HepG2 (cell line): Measurements from ENCODE around the gene RPTOR. TPM values are rescaled to one million over a fixed set of nuclear protein-coding genes. Genes with fewer than 3 reads are reported as not detected.

Experiments
- ATAC-seq: fragments of 200-7000 bp; cut with Tn5 transposase; 3 replicates; pipeline ENCODE4 v1.9.1; 2020; ENCODE audit warnings: mild to moderate bottlenecking, moderate library complexity
- BruUV-seq: library from RNA; stranded (reverse); fragments of 400-500 nt; replicated peaks from 2 replicates; lab custom pipeline; 2021; lab: Mats Ljungman, UMichigan
- CTCF ChIA-PET: fragments of 300-600 bp; formaldehyde crosslinking; extraction: SDS; loops from one replicate; lab custom pipeline; 2021; ENCODE audit warnings: low total read pairs, inconsistent platforms, low intra/inter-chr PET ratio; lab: Yijun Ruan, JAX
- POLR2A ChIA-PET: fragments of 350-600 bp; sonication (Branson Sonifier 250); formaldehyde crosslinking; loops from one replicate; lab custom pipeline; 2020; ENCODE audit warnings: antibody characterized with exemption, inconsistent platforms; lab: Yijun Ruan, JAX
- DNase-seq: peaks from one replicate; pipeline ENCODE4 v3.0.0-alpha.2; 2015; ENCODE audit warnings: low spot score
- FAIRE-seq: peaks from 3 replicates; lab custom pipeline; 2011; peaks lifted over from hg19 to GRCh38; lab: Jason Lieb, UNC
- H2AFZ ChIP-seq: one replicate; pipeline ENCODE4 v1.6.1; 2011; ENCODE audit warnings: low read length, inconsistent platforms
- H3K27ac ChIP-seq: fragments of 300-600 bp; 3 replicates; pipeline ENCODE4 v1.8.0; 2011; ENCODE audit warnings: mixed run types, mild to moderate bottlenecking, mixed read lengths, low read length, inconsistent platforms; ENCODE audit not compliant: insufficient read depth; ENCODE audit errors: extremely low read length
- H3K27me3 ChIP-seq, 2 experiments: fragments of 200-600 bp in 1 of 2; 2 replicates in 1 of 2; 3 replicates in 1 of 2; pipeline versions ENCODE4 v1.6.0 to v1.8.0; 2011; ENCODE audit warnings: low read length in 2 of 2, mild to moderate bottlenecking in 2 of 2, moderate library complexity in 2 of 2, inconsistent platforms in 1 of 2; ENCODE audit not compliant: insufficient read depth in 2 of 2, control insufficient read depth in 1 of 2
- H3K36me3 ChIP-seq, 2 experiments: fragments of 200-600 bp in 1 of 2; replicated peaks in 1 of 2; 2 replicates in 1 of 2; 3 replicates in 1 of 2; pipeline versions ENCODE4 v1.5.1 to v1.8.0; 2011; ENCODE audit warnings: low read length in 2 of 2, inconsistent platforms in 1 of 2; ENCODE audit not compliant: insufficient read depth in 2 of 2, control insufficient read depth in 1 of 2
- H3K4me1 ChIP-seq: 2 replicates; pipeline ENCODE4 v1.5.1; 2012; ENCODE audit warnings: low read length, inconsistent platforms; ENCODE audit not compliant: insufficient read depth
- H3K4me2 ChIP-seq: 2 replicates; pipeline ENCODE4 v1.6.0; 2011; ENCODE audit warnings: low read depth, low read length, inconsistent platforms
- H3K4me3 ChIP-seq, 3 experiments: fragments of 200-600 bp in 1 of 3; sonication (generic), shearing (Covaris generic) in 1 of 3; replicated peaks in 1 of 3; 2 replicates each; pipeline ENCODE4 v1.5.1; 2011 to 2016; ENCODE audit warnings: low read length in 3 of 3, inconsistent platforms in 2 of 3, low read depth in 2 of 3, mild to moderate bottlenecking in 2 of 3, control low read depth in 1 of 3, mixed read lengths in 1 of 3; ENCODE audit not compliant: insufficient read depth in 1 of 3
- H3K79me2 ChIP-seq: one replicate; pipeline ENCODE4 v1.6.1; 2011; ENCODE audit warnings: low read length, inconsistent platforms; ENCODE audit not compliant: insufficient read depth
- H3K9ac ChIP-seq: 2 replicates; pipeline ENCODE4 v1.6.0; 2011; ENCODE audit warnings: mild to moderate bottlenecking, low read depth, low read length, inconsistent platforms; ENCODE audit not compliant: insufficient read depth
- H3K9me3 ChIP-seq: 2 replicates; pipeline ENCODE4 v1.5.1; 2012; ENCODE audit warnings: mild to moderate bottlenecking, low read length
- H4K20me1 ChIP-seq: 2 replicates; pipeline ENCODE4 v1.6.0; 2011; ENCODE audit warnings: inconsistent platforms, mild to moderate bottlenecking, low read length, moderate library complexity; ENCODE audit not compliant: insufficient read depth
- GRHL1 ChIP-seq: sonication (generic); formaldehyde crosslinking; conservative IDR thresholded peaks from 2 replicates; pipeline ENCODE4 v1.8.0; 2022; ENCODE audit warnings: missing genetic modification reagents
- IRX3 ChIP-seq: sonication (generic); formaldehyde crosslinking; IDR thresholded peaks from 2 replicates; pipeline ENCODE4 v1.8.1; 2023; ENCODE audit warnings: mild to moderate bottlenecking, low read depth, missing genetic modification reagents, borderline replicate concordance
- KLF6 ChIP-seq: IDR thresholded peaks from 2 replicates; pipeline ENCODE4 v1.8.0; 2016; ENCODE audit warnings: missing biosample characterization, missing genetic modification reagents
- SNAPC5 ChIP-seq: sonication (generic); formaldehyde crosslinking; IDR thresholded peaks from 2 replicates; pipeline ENCODE4 v1.8.1; 2023; ENCODE audit warnings: mild to moderate bottlenecking, missing genetic modification reagents, borderline replicate concordance
- ZNF256 ChIP-seq: sonication (generic); formaldehyde crosslinking; conservative IDR thresholded peaks from 2 replicates; pipeline ENCODE4 v1.4.0; 2020; ENCODE audit warnings: missing genetic modification reagents
- ZNF275 ChIP-seq: sonication (generic); formaldehyde crosslinking; IDR thresholded peaks from 2 replicates; pipeline ENCODE4 v1.8.0; 2022; ENCODE audit warnings: missing genetic modification reagents, mild to moderate bottlenecking, inconsistent platforms, borderline replicate concordance
- ZNF30 ChIP-seq: sonication (generic); formaldehyde crosslinking; IDR thresholded peaks from 2 replicates; pipeline ENCODE4 v1.5.0; 2020; ENCODE audit warnings: mild to moderate bottlenecking, missing genetic modification reagents
- ZNF883 ChIP-seq: sonication (generic); formaldehyde crosslinking; IDR thresholded peaks from 2 replicates; pipeline ENCODE4 v1.5.1; 2020; ENCODE audit warnings: mild to moderate bottlenecking, missing genetic modification reagents; ENCODE audit errors: not compliant biosample characterization
- WGBS: methylation state at CpG from one replicate; pipeline ENCODE4 v1.1.6; 2017; ENCODE audit warnings: low lambda C conversion rate; 5-methylcytosine and 5-hydroxymethylcytosine counted together
- in situ Hi-C: cut with HindIII; loops from 2 replicates; pipeline ENCODE4 v1.10.0; 2017; ENCODE audit warnings: low pct_unique_long_range_greater_than_20kb; ENCODE audit not compliant: extremely low pct_ligation_motif_present
- intact Hi-C: fragments of 100-400 bp; cut with micrococcal nuclease; formaldehyde crosslinking; loops from one replicate; pipeline ENCODE4 v1.10.0; 2022; ENCODE audit not compliant: unreplicated experiment
- polyA plus RNA-seq, 8 experiments: library from polyadenylated mRNA; depleted of rRNA in 3 of 8; stranded (reverse) in 7 of 8; unstranded in 1 of 8; fragments of >200 nt; fragmentation: Illumina TruSeq in 4 of 8; extraction: Trizol in 4 of 8; gene quantifications; 2 replicates each; pipeline versions ENCODE4 v1.2.1 to v1.2.3, GENCODE V29; 2011 to 2016; ENCODE audit warnings: low read depth in 4 of 8, missing spikeins in 1 of 8, mixed read lengths in 1 of 8; ENCODE audit not compliant: insufficient read depth in 1 of 8
- total RNA-seq, 5 experiments: library from RNA; depleted of rRNA; stranded (reverse); fragments of >200 nt; fragmentation: Illumina TruSeq; extraction: Trizol; gene quantifications; 2 replicates each; pipeline ENCODE4 v1.2.3, GENCODE V29; 2016; ENCODE audit warnings: low read depth in 1 of 5
- TF ChIP-seq, protein P1 (sequence below): sonication (generic); formaldehyde crosslinking; IDR thresholded peaks from 2 replicates; pipeline ENCODE4 v1.5.1; 2020; ENCODE audit warnings: mild to moderate bottlenecking, missing genetic modification reagents, moderate library complexity
- TF ChIP-seq, protein P2 (sequence below): sonication (generic); formaldehyde crosslinking; IDR thresholded peaks from 2 replicates; pipeline ENCODE4 v1.5.0; 2020; ENCODE audit warnings: mild to moderate bottlenecking, missing genetic modification reagents, borderline replicate concordance

The RPTOR gene
- total and polyA plus RNA-seq, 2 of the 13 experiments (the other 11 are each of a cell fraction or from before 2014, with no cell fraction given), result 6.6 to 25.3 TPM

- H3K4me2 ChIP-seq, result peak overlapping the region; percentile 64
- ChIA-PET CTCF (no interaction called here), POLR2A (interaction anchor here (1.4 kb wide), 1 partner anchor 39 kb away, joined by 13 read pairs; no protein-coding TSS in a partner anchor)
- FAIRE-seq (no peak), DNase-seq (peak; percentile 68), ATAC-seq (no peak)
- intact Hi-C loops (no loop called here), in situ Hi-C loops (no loop called here)
- no peaks in the 10 kb centered on the region for H3K36me3 ChIP-seq
- BruUV-seq, result no TSS peak
- no peaks in the 10 kb centered on the region for H3K27me3 ChIP-seq
- peaks cover 65% of the 10 kb centered on the region for H3K79me2 ChIP-seq
- H3K4me1 ChIP-seq, result peaks cover 100% of the 10 kb centered on the region
- no peak overlapping the region for H2AFZ ChIP-seq
- H3K27ac ChIP-seq, result peak overlapping the region; percentile 65
- H4K20me1 ChIP-seq, result no peaks in the 10 kb centered on the region
- H3K9me3 ChIP-seq, result no peaks in the 10 kb centered on the region
- peak overlapping the region; percentile 24 for H3K9ac ChIP-seq
- 91% methylated on average over 20 of the region's 20 CpGs for WGBS
- no peak overlapping the region; a peak in 1 of 6 replicates for H3K4me3 ChIP-seq
- TF ChIP-seq, protein P1, sequence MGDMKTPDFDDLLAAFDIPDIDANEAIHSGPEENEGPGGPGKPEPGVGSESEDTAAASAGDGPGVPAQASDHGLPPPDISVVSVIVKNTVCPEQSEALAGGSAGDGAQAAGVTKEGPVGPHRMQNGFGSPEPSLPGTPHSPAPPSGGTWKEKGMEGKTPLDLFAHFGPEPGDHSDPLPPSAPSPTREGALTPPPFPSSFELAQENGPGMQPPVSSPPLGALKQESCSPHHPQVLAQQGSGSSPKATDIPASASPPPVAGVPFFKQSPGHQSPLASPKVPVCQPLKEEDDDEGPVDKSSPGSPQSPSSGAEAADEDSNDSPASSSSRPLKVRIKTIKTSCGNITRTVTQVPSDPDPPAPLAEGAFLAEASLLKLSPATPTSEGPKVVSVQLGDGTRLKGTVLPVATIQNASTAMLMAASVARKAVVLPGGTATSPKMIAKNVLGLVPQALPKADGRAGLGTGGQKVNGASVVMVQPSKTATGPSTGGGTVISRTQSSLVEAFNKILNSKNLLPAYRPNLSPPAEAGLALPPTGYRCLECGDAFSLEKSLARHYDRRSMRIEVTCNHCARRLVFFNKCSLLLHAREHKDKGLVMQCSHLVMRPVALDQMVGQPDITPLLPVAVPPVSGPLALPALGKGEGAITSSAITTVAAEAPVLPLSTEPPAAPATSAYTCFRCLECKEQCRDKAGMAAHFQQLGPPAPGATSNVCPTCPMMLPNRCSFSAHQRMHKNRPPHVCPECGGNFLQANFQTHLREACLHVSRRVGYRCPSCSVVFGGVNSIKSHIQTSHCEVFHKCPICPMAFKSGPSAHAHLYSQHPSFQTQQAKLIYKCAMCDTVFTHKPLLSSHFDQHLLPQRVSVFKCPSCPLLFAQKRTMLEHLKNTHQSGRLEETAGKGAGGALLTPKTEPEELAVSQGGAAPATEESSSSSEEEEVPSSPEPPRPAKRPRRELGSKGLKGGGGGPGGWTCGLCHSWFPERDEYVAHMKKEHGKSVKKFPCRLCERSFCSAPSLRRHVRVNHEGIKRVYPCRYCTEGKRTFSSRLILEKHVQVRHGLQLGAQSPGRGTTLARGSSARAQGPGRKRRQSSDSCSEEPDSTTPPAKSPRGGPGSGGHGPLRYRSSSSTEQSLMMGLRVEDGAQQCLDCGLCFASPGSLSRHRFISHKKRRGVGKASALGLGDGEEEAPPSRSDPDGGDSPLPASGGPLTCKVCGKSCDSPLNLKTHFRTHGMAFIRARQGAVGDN (CRISPR knock-in tag), result peak; percentile 46; the same call in 1 of the 2 replicates
- TF ChIP-seq ZNF883 (CRISPR knock-in tag) (peak; percentile 34), ZNF256 (CRISPR knock-in tag) (no peak), SNAPC5 (CRISPR knock-in tag) (no peak), ZNF30 (no peak), IRX3 (no peak), GRHL1 (CRISPR knock-in tag) (no peak), ZNF275 (CRISPR knock-in tag) (no peak), KLF6 (CRISPR knock-in tag) (no peak)
- TF ChIP-seq, protein P2, sequence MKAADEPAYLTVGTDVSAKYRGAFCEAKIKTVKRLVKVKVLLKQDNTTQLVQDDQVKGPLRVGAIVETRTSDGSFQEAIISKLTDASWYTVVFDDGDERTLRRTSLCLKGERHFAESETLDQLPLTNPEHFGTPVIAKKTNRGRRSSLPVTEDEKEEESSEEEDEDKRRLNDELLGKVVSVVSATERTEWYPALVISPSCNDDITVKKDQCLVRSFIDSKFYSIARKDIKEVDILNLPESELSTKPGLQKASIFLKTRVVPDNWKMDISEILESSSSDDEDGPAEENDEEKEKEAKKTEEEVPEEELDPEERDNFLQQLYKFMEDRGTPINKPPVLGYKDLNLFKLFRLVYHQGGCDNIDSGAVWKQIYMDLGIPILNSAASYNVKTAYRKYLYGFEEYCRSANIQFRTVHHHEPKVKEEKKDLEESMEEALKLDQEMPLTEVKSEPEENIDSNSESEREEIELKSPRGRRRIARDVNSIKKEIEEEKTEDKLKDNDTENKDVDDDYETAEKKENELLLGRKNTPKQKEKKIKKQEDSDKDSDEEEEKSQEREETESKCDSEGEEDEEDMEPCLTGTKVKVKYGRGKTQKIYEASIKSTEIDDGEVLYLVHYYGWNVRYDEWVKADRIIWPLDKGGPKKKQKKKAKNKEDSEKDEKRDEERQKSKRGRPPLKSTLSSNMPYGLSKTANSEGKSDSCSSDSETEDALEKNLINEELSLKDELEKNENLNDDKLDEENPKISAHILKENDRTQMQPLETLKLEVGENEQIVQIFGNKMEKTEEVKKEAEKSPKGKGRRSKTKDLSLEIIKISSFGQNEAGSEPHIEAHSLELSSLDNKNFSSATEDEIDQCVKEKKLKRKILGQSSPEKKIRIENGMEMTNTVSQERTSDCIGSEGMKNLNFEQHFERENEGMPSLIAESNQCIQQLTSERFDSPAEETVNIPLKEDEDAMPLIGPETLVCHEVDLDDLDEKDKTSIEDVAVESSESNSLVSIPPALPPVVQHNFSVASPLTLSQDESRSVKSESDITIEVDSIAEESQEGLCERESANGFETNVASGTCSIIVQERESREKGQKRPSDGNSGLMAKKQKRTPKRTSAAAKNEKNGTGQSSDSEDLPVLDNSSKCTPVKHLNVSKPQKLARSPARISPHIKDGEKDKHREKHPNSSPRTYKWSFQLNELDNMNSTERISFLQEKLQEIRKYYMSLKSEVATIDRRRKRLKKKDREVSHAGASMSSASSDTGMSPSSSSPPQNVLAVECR (CRISPR knock-in tag), result 0 out of 2 replicates have a peak, but pooled peaks have one; percentile 15
Measured at GRCh38 chr17:80668375-80669148, 123.9 kb downstream of the RPTOR start.
